Vagina (tissue), 2 donors: ENCODE results near the gene RADIL.

Source experiments
- POLR2A ChIP-seq, 2 donors: fragments of 450-650 bp; IDR thresholded peaks; one replicate each; pipeline ENCODE4 v1.6.1; 2017; ENCODE audit warnings: antibody characterized with exemption in 2 of 2, mild to moderate bottlenecking in 2 of 2, moderate library complexity in 2 of 2
- TF ChIP-seq, protein P1 (sequence below), 3 experiments: fragments of 450-650 bp in 2 of 3; fragments of 200-600 bp in 1 of 3; sonication (generic) in 1 of 3; IDR thresholded peaks; one replicate each; pipeline ENCODE4 v1.5.1; 2017 to 2019; ENCODE audit warnings: antibody characterized with exemption in 3 of 3, mild to moderate bottlenecking in 2 of 3, moderate library complexity in 2 of 3

DNA sequence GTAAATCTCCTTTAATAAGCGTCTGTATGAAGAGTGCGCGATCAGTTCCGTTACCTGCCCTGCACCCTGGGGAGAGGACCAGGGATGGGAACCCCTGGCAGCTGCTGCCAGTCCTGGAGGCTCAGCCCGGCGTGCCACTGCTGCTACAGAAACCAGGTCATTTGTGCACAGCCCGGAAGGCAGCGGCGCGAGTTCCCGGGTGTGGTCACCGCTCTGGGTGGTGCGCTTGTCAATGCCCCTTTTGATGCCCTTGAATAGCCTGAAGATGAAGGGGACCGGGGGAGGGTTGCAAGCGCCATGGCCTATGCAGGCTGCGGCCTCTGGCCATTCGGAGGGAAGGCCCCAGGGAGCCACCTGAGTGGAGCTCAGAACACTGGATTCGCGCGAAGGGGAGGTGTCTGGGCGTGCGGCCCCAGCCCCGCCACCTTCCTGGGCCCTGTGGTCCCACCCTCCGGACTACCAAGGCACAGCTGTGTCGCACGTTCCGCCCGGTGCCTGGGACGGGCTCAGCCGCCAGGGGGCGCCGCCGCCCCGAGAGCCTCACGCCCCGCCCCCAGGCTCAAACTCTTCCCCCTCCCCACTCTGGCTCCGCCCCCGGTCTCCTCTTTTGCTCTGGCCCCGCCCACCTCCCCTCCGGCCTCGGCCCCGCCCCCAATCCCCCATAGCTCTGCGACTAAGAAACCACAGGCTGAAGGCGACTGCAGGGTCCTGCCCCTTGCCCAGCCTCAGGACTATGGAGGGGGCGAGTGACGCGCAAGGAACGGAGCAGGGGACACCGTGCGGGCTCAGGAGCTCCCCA lies 91.6 kb downstream of the RADIL start:
- TF ChIP-seq, protein P1, sequence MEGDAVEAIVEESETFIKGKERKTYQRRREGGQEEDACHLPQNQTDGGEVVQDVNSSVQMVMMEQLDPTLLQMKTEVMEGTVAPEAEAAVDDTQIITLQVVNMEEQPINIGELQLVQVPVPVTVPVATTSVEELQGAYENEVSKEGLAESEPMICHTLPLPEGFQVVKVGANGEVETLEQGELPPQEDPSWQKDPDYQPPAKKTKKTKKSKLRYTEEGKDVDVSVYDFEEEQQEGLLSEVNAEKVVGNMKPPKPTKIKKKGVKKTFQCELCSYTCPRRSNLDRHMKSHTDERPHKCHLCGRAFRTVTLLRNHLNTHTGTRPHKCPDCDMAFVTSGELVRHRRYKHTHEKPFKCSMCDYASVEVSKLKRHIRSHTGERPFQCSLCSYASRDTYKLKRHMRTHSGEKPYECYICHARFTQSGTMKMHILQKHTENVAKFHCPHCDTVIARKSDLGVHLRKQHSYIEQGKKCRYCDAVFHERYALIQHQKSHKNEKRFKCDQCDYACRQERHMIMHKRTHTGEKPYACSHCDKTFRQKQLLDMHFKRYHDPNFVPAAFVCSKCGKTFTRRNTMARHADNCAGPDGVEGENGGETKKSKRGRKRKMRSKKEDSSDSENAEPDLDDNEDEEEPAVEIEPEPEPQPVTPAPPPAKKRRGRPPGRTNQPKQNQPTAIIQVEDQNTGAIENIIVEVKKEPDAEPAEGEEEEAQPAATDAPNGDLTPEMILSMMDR (IDR thresholded peaks at IDR 0.05): peak in 2 of 3 experiments; percentile 20 to 78
- TF ChIP-seq POLR2A (IDR thresholded peaks at IDR 0.05): no peak
